Gastrocnemius medialis (tissue), 4 donors: Measurements from ENCODE around the gene HSPBAP1.

Experiments used
- POLR2A ChIP-seq, 2 donors: fragments of 450-650 bp; IDR thresholded peaks; one replicate each; pipeline ENCODE4 v1.6.1; 2017; ENCODE audit warnings: antibody characterized with exemption in 2 of 2, mild to moderate bottlenecking in 2 of 2, moderate library complexity in 2 of 2
- TF ChIP-seq, protein P1 (sequence below), 5 experiments: fragments of 450-650 bp in 3 of 5; fragments of 200-600 bp in 2 of 5; sonication (generic) in 2 of 5; IDR thresholded peaks in 4 of 5; conservative IDR thresholded peaks in 1 of 5; 1 replicate in 4 of 5; 2 replicates in 1 of 5; pipeline ENCODE4 v1.5.1; 2016 to 2019; ENCODE audit warnings: antibody characterized with exemption in 5 of 5, mild to moderate bottlenecking in 3 of 5, moderate library complexity in 3 of 5

GRCh38 chr3:122728186-122728585 lies 65.4 kb downstream of the HSPBAP1 start:
- TF ChIP-seq, protein P1, sequence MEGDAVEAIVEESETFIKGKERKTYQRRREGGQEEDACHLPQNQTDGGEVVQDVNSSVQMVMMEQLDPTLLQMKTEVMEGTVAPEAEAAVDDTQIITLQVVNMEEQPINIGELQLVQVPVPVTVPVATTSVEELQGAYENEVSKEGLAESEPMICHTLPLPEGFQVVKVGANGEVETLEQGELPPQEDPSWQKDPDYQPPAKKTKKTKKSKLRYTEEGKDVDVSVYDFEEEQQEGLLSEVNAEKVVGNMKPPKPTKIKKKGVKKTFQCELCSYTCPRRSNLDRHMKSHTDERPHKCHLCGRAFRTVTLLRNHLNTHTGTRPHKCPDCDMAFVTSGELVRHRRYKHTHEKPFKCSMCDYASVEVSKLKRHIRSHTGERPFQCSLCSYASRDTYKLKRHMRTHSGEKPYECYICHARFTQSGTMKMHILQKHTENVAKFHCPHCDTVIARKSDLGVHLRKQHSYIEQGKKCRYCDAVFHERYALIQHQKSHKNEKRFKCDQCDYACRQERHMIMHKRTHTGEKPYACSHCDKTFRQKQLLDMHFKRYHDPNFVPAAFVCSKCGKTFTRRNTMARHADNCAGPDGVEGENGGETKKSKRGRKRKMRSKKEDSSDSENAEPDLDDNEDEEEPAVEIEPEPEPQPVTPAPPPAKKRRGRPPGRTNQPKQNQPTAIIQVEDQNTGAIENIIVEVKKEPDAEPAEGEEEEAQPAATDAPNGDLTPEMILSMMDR (IDR thresholded peaks at IDR 0.05 in 4 of 5, conservative IDR thresholded peaks at IDR 0.05 in 1 of 5), result no peak
- no peak for TF ChIP-seq POLR2A (IDR thresholded peaks at IDR 0.05)
